ENCODE results near the gene KLF2.

The KLF2 gene

GRCh38 chr19:16373989-16374388, 49.4 kb downstream of the KLF2 start:
- H3K4me3 ChIP-seq (ENCODE audit: low read length) = no peak overlapping the region
- no peak overlapping the region for H2AFZ ChIP-seq (ENCODE audit: low read depth, low read length)
- H3K27me3 ChIP-seq (ENCODE audit: insufficient read depth, low read length) = no peaks in the 10 kb centered on the region
- H3K4me1 ChIP-seq (ENCODE audit: insufficient read depth, low read length) = no peaks in the 10 kb centered on the region
- H3K9me3 ChIP-seq (ENCODE audit: low read length) = no peaks in the 10 kb centered on the region
- H3K36me3 ChIP-seq (ENCODE audit: insufficient read depth, low read length) = peaks cover 47% of the 10 kb centered on the region

- Histone ChIP-seq H3K27me3 (ENCODE audit: insufficient read depth, low read length) (no peaks in the 10 kb centered on the region), H3K9me3 (ENCODE audit: low read length) (no peaks in the 10 kb centered on the region), H3K4me3 (ENCODE audit: low read length) (no peak overlapping the region), H3K36me3 (ENCODE audit: insufficient read depth, low read length) (peaks cover 47% of the 10 kb centered on the region), H2AFZ (ENCODE audit: low read depth, low read length) (no peak overlapping the region), H3K4me1 (ENCODE audit: insufficient read depth, low read length) (no peaks in the 10 kb centered on the region)
Observed at GRCh38 chr19:16374436-16374835, 49.8 kb downstream of the KLF2 start.

- no peak overlapping the region for H3K4me3 ChIP-seq (ENCODE audit: low read length)
- no peaks in the 10 kb centered on the region for H3K4me1 ChIP-seq (ENCODE audit: insufficient read depth, low read length)
- no peak overlapping the region for H2AFZ ChIP-seq (ENCODE audit: low read depth, low read length)
- no peaks in the 10 kb centered on the region for H3K9me3 ChIP-seq (ENCODE audit: low read length)
- H3K27me3 ChIP-seq (ENCODE audit: insufficient read depth, low read length) = no peaks in the 10 kb centered on the region
- H3K36me3 ChIP-seq (ENCODE audit: insufficient read depth, low read length) = peaks cover 47% of the 10 kb centered on the region
Observed at GRCh38 chr19:16375157-16375935, 50.7 kb downstream of the KLF2 start.

- Histone ChIP-seq H3K4me1 (ENCODE audit: insufficient read depth, low read length) (no peaks in the 10 kb centered on the region), H3K4me3 (ENCODE audit: low read length) (no peak overlapping the region), H3K9me3 (ENCODE audit: low read length) (no peaks in the 10 kb centered on the region), H3K27me3 (ENCODE audit: insufficient read depth, low read length) (no peaks in the 10 kb centered on the region), H3K36me3 (ENCODE audit: insufficient read depth, low read length) (peaks cover 47% of the 10 kb centered on the region), H2AFZ (ENCODE audit: low read depth, low read length) (no peak overlapping the region)
Observed at GRCh38 chr19:16375936-16376185, 51.2 kb downstream of the KLF2 start.

- Histone ChIP-seq H3K4me1 (ENCODE audit: insufficient read depth, low read length) (no peaks in the 10 kb centered on the region), H3K4me3 (ENCODE audit: low read length) (no peak overlapping the region), H3K36me3 (ENCODE audit: insufficient read depth, low read length) (peaks cover 47% of the 10 kb centered on the region), H3K27me3 (ENCODE audit: insufficient read depth, low read length) (no peaks in the 10 kb centered on the region), H2AFZ (ENCODE audit: low read depth, low read length) (no peak overlapping the region), H3K9me3 (ENCODE audit: low read length) (no peaks in the 10 kb centered on the region)
Observed at GRCh38 chr19:16376241-16376640, 51.6 kb downstream of the KLF2 start.

- H3K27me3 ChIP-seq (ENCODE audit: insufficient read depth, low read length) = no peaks in the 10 kb centered on the region
- peaks cover 50% of the 10 kb centered on the region for H3K36me3 ChIP-seq (ENCODE audit: insufficient read depth, low read length)
- H3K9me3 ChIP-seq (ENCODE audit: low read length) = no peaks in the 10 kb centered on the region
- H2AFZ ChIP-seq (ENCODE audit: low read depth, low read length) = no peak overlapping the region
- no peaks in the 10 kb centered on the region for H3K4me1 ChIP-seq (ENCODE audit: insufficient read depth, low read length)
- H3K4me3 ChIP-seq (ENCODE audit: low read length) = no peak overlapping the region
Observed at GRCh38 chr19:16376649-16377048, 52.0 kb downstream of the KLF2 start.

GRCh38 chr19:16377521-16377920, 52.9 kb downstream of the KLF2 start:
- Histone ChIP-seq H3K36me3 (ENCODE audit: insufficient read depth, low read length) (peaks cover 49% of the 10 kb centered on the region), H2AFZ (ENCODE audit: low read depth, low read length) (no peak overlapping the region), H3K4me1 (ENCODE audit: insufficient read depth, low read length) (no peaks in the 10 kb centered on the region), H3K9me3 (ENCODE audit: low read length) (no peaks in the 10 kb centered on the region), H3K4me3 (ENCODE audit: low read length) (no peak overlapping the region), H3K27me3 (ENCODE audit: insufficient read depth, low read length) (no peaks in the 10 kb centered on the region)
